K562 (cell line): ENCODE data around the gene RAB40B. TPM values are rescaled to one million over a fixed set of nuclear protein-coding genes. Genes with fewer than 3 reads are reported as not detected.

Source experiments
- ATAC-seq: fragments of 200-7000 bp; cut with Tn5 transposase; 3 replicates; pipeline ENCODE4 v1.9.1; 2020; ENCODE audit warnings: moderate library complexity
- BruUV-seq: library from RNA; stranded (reverse); fragments of 400-500 nt; replicated peaks from 2 replicates; lab custom pipeline; 2021; lab: Mats Ljungman, UMichigan
- CTCF ChIA-PET: fragments of 300-600 bp; formaldehyde crosslinking; extraction: SDS; loops from one replicate; lab custom pipeline; 2021; ENCODE audit warnings: low intra/inter-chr PET ratio; lab: Yijun Ruan, JAX
- POLR2A ChIA-PET: fragments of 300-600, 350-650 bp; sonication (Branson Sonifier 250); formaldehyde crosslinking; extraction: SDS; loops from one replicate; lab custom pipeline; 2021; ENCODE audit warnings: antibody characterized with exemption, inconsistent platforms; lab: Yijun Ruan, JAX
- DNase-seq, 4 experiments: peaks; one replicate each; pipeline versions ENCODE4 v3.0.0 to v3.0.0-alpha.2; 2011 to 2018; ENCODE audit warnings: low spot score in 3 of 4, mixed read lengths in 3 of 4; ENCODE audit errors: extremely low read depth in 1 of 4
- FAIRE-seq: peaks from 2 replicates; lab custom pipeline; 2011; peaks lifted over from hg19 to GRCh38; lab: Jason Lieb, UNC
- H2AFZ ChIP-seq: 2 replicates; pipeline ENCODE4 v1.6.0; 2011; ENCODE audit warnings: low read depth, low read length, control low read depth, inconsistent platforms
- H3K27ac ChIP-seq: fragments of 200-600 bp; 3 replicates; pipeline ENCODE4 v1.8.0; 2011; ENCODE audit warnings: low read depth, mild to moderate bottlenecking, control low read depth, inconsistent platforms, low read length, moderate library complexity, mixed read lengths; ENCODE audit errors: extremely low read depth
- H3K27me3 ChIP-seq, 2 experiments: fragments of 300-600 bp in 1 of 2; 2 replicates in 1 of 2; 3 replicates in 1 of 2; pipeline versions ENCODE4 v1.6.0 to v1.8.0; 2011; ENCODE audit warnings: inconsistent platforms in 2 of 2, low read length in 2 of 2, mild to moderate bottlenecking in 1 of 2, mixed read lengths in 1 of 2, moderate library complexity in 1 of 2; ENCODE audit not compliant: control insufficient read depth in 2 of 2, insufficient read depth in 2 of 2
- H3K36me3 ChIP-seq: fragments of 300-600 bp; 3 replicates; pipeline ENCODE4 v1.8.0; 2011; ENCODE audit warnings: mild to moderate bottlenecking, low read length, inconsistent platforms; ENCODE audit not compliant: control insufficient read depth, insufficient read depth
- H3K4me1 ChIP-seq, 2 experiments: fragments of 200-600 bp in 1 of 2; replicated peaks in 1 of 2; 2 replicates in 1 of 2; 3 replicates in 1 of 2; pipeline versions ENCODE4 v1.5.1 to v1.8.0; 2011; ENCODE audit warnings: inconsistent platforms in 2 of 2, low read length in 2 of 2, mild to moderate bottlenecking in 1 of 2, mixed read lengths in 1 of 2, moderate library complexity in 1 of 2; ENCODE audit not compliant: control insufficient read depth in 2 of 2, insufficient read depth in 2 of 2
- H3K4me2 ChIP-seq: 2 replicates; pipeline ENCODE4 v1.6.1; 2011; ENCODE audit warnings: low read length, control low read depth, inconsistent platforms, mixed read lengths; ENCODE audit not compliant: insufficient read depth
- H3K4me3 ChIP-seq: fragments of 200-600 bp; sonication (generic), shearing (Covaris generic); 2 replicates; pipeline ENCODE4 v1.5.1; 2016; ENCODE audit warnings: control low read depth, inconsistent platforms
- H3K79me2 ChIP-seq: fragments of 200-600 bp; 3 replicates; pipeline ENCODE4 v1.8.0; 2011; ENCODE audit warnings: low read length, inconsistent platforms; ENCODE audit not compliant: control insufficient read depth, insufficient read depth
- H3K9ac ChIP-seq, 2 experiments: 2 replicates each; pipeline versions ENCODE4 v1.6.0 to v1.6.1; 2011; ENCODE audit warnings: low read depth in 2 of 2, low read length in 2 of 2, control low read depth in 1 of 2, inconsistent platforms in 1 of 2, mild to moderate bottlenecking in 1 of 2, mixed read lengths in 1 of 2; ENCODE audit not compliant: insufficient read depth in 1 of 2
- H3K9me1 ChIP-seq: one replicate; pipeline ENCODE4 v1.6.0; 2011; ENCODE audit warnings: inconsistent platforms, mild to moderate bottlenecking, low read length, moderate library complexity; ENCODE audit not compliant: control insufficient read depth, insufficient read depth
- H3K9me3 ChIP-seq: replicated peaks from 2 replicates; pipeline ENCODE4 v1.5.1; 2011; ENCODE audit warnings: low read depth, low read length, inconsistent platforms; ENCODE audit not compliant: control insufficient read depth, insufficient read depth
- H4K20me1 ChIP-seq: replicated peaks from 2 replicates; pipeline ENCODE4 v1.6.1; 2011; ENCODE audit warnings: low read length, inconsistent platforms, mixed read lengths; ENCODE audit not compliant: control insufficient read depth, insufficient read depth
- RBM25 ChIP-seq: fragments of 200-400 bp; formaldehyde crosslinking; IDR thresholded peaks from 2 replicates; pipeline ENCODE4 v1.6.1; 2018; ENCODE audit warnings: low read length, low read depth, moderate library complexity; ENCODE audit not compliant: severe bottlenecking
- RFX5 ChIP-seq: IDR thresholded peaks from 2 replicates; pipeline ENCODE4 v1.6.1; 2011; ENCODE audit warnings: low read depth, mild to moderate bottlenecking, improper control_type of control experiment, low read length
- ZNF146 ChIP-seq: IDR thresholded peaks from one replicate; pipeline ENCODE4 v1.6.1; 2018; ENCODE audit warnings: missing compliant biosample characterization; ENCODE audit not compliant: unreplicated experiment
- ZNF347 ChIP-seq: fragments of 450-650 bp; formaldehyde crosslinking; IDR thresholded peaks from 2 replicates; pipeline ENCODE4 v1.4.0; 2020; ENCODE audit warnings: low read depth, mild to moderate bottlenecking, moderate library complexity
- WGBS: fragments of 100-300 bp; shearing (Covaris generic); methylation state at CpG from one replicate; pipeline ENCODE4 v1.1.6; 2016; ENCODE audit warnings: low coverage, mixed read lengths; ENCODE audit not compliant: insufficient coverage; ENCODE audit errors: missing lambda C conversion rate; 5-methylcytosine and 5-hydroxymethylcytosine counted together
- in situ Hi-C: fragments of 300-500 bp; cut with MboI; formaldehyde crosslinking; loops from 4 replicates; pipeline ENCODE4 v1.15.0; 2018; ENCODE audit warnings: inconsistent platforms, mixed read lengths
- intact Hi-C: fragments of 100-400 bp; cut with micrococcal nuclease; formaldehyde crosslinking; loops from 2 replicates; pipeline ENCODE4 v1.14.2; 2022
- polyA plus RNA-seq, 8 experiments: library from polyadenylated mRNA; depleted of rRNA in 4 of 8; stranded (reverse) in 5 of 8; unstranded in 3 of 8; fragments of >200 nt; fragmentation: Nextera tagmentation in 2 of 8; fragmentation: Illumina TruSeq in 1 of 8; extraction: Ambion mirVana in 2 of 8; extraction: Trizol in 1 of 8; gene quantifications; 2 replicates each; pipeline versions ENCODE4 v1.2.1 to v1.2.3, GENCODE V29; 2011 to 2014; ENCODE audit warnings: inconsistent platforms in 1 of 8, missing spikeins in 1 of 8
- total RNA-seq, 7 experiments: library from RNA; depleted of rRNA in 6 of 7; stranded (reverse); fragments of >200 nt in 6 of 7; fragmentation: Illumina TruSeq in 2 of 7; extraction: Trizol in 2 of 7; gene quantifications; 2 replicates each; pipeline versions ENCODE4 v1.2.1 to v1.2.3, GENCODE V29; 2011 to 2021; ENCODE audit warnings: low replicate concordance in 1 of 7
- TF ChIP-seq, protein P1 (sequence below), 2 experiments: fragments of 450-650 bp; IDR thresholded peaks; 2 replicates each; pipeline ENCODE4 v1.6.1; 2016
- TF ChIP-seq, protein P2 (sequence below): sonication (generic); formaldehyde crosslinking; IDR thresholded peaks from 2 replicates; pipeline ENCODE4 v1.8.1; 2023; ENCODE audit warnings: mild to moderate bottlenecking, missing genetic modification reagents

The RAB40B gene
- total and polyA plus RNA-seq, 9 of the 15 experiments (the other 6 are each of a cell fraction or from before 2014, with no cell fraction given), result 0.13 to 4.6 (median 1.4) TPM

GRCh38 chr17:82720204-82720603 lies 21.7 kb upstream of the RAB40B start:
- no peak overlapping the region for H3K4me3 ChIP-seq
- DNase-seq (no peak), ATAC-seq (no peak), FAIRE-seq (no peak)
- TF ChIP-seq ZNF146 (CRISPR knock-in tag) (no peak), RBM25 (no peak), ZNF347 (CRISPR knock-in tag) (no peak), RFX5 (no peak)
- TF ChIP-seq, protein P1, sequence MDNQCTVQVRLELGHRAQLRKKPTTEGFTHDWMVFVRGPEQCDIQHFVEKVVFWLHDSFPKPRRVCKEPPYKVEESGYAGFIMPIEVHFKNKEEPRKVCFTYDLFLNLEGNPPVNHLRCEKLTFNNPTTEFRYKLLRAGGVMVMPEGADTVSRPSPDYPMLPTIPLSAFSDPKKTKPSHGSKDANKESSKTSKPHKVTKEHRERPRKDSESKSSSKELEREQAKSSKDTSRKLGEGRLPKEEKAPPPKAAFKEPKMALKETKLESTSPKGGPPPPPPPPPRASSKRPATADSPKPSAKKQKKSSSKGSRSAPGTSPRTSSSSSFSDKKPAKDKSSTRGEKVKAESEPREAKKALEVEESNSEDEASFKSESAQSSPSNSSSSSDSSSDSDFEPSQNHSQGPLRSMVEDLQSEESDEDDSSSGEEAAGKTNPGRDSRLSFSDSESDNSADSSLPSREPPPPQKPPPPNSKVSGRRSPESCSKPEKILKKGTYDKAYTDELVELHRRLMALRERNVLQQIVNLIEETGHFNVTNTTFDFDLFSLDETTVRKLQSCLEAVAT (IDR thresholded peaks at IDR 0.05), result no peak
- TF ChIP-seq, protein P2, sequence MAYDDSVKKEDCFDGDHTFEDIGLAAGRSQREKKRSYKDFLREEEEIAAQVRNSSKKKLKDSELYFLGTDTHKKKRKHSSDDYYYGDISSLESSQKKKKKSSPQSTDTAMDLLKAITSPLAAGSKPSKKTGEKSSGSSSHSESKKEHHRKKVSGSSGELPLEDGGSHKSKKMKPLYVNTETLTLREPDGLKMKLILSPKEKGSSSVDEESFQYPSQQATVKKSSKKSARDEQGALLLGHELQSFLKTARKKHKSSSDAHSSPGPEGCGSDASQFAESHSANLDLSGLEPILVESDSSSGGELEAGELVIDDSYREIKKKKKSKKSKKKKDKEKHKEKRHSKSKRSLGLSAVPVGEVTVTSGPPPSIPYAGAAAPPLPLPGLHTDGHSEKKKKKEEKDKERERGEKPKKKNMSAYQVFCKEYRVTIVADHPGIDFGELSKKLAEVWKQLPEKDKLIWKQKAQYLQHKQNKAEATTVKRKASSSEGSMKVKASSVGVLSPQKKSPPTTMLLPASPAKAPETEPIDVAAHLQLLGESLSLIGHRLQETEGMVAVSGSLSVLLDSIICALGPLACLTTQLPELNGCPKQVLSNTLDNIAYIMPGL (CRISPR knock-in tag), result no peak
- no TSS peak for BruUV-seq
- no peaks in the 10 kb centered on the region for H3K9me3 ChIP-seq
- H3K4me2 ChIP-seq, result no peak overlapping the region
- 96% methylated on average over 18 of the region's 19 CpGs for WGBS
- H3K79me2 ChIP-seq, result peaks cover 20% of the 10 kb centered on the region
- no peaks in the 10 kb centered on the region for H3K9me1 ChIP-seq
- ChIA-PET CTCF (no interaction called here), POLR2A (no interaction called here)
- H3K27me3 ChIP-seq, result no peaks in the 10 kb centered on the region
- H2AFZ ChIP-seq, result no peak overlapping the region
- no peaks in the 10 kb centered on the region for H4K20me1 ChIP-seq
- H3K36me3 ChIP-seq, result peaks cover 41% of the 10 kb centered on the region
- H3K4me1 ChIP-seq, result peaks cover 5 to 27% of the 10 kb centered on the region in 2 experiments; a peak in 4 of 5 replicates
- no peak overlapping the region for H3K27ac ChIP-seq
- no peak overlapping the region for H3K9ac ChIP-seq
- intact Hi-C loops, result no loop called here
- in situ Hi-C loops, result no loop called here
